GM19467 (cell line): ENCODE data around the gene TSPAN17.
"Not testable (repeated sequence)": the region's sequence is repeated elsewhere in the genome, so short reads cannot be mapped to it uniquely, and the experiment has no call there.

Experiments
- ATAC-seq: cut with Tn5 transposase; IDR thresholded peaks from one replicate; pipeline ENCODE4 v1.9.1; 2021; ENCODE audit warnings: mild to moderate bottlenecking, moderate library complexity; ENCODE audit not compliant: unreplicated experiment

The TSPAN17 gene

GRCh38 chr5:176647030-176647842 lies at the start of gene TSPAN17:
TSPAN17 (plus strand) TSS chr5:176647484; CDS start chr5:176647616, 132 bp downstream.
- ATAC-seq = peak; percentile 97

GRCh38 chr5:176599749-176600430 lies 47.4 kb upstream of the TSPAN17 start:
- ATAC-seq = not testable (repeated sequence)

- no peak for ATAC-seq
These were observed 45.3 kb upstream of the TSPAN17 start for GRCh38 chr5:176601901-176602482.

- no peak for ATAC-seq
These were observed 44.2 kb upstream of the TSPAN17 start for GRCh38 chr5:176603091-176603490.

GRCh38 chr5:176606032-176606431 lies 41.3 kb upstream of the TSPAN17 start:
- ATAC-seq = no peak

GRCh38 chr5:176606875-176607274 lies 40.4 kb upstream of the TSPAN17 start:
- ATAC-seq = no peak

- ATAC-seq = no peak
These were observed 39.1 kb upstream of the TSPAN17 start for GRCh38 chr5:176608142-176608705.

GRCh38 chr5:176608937-176609723 lies 38.2 kb upstream of the TSPAN17 start:
- ATAC-seq = peak; percentile 36

GRCh38 chr5:176609724-176610434 lies 37.4 kb upstream of the TSPAN17 start, which contains the start of gene GPRIN1:
GPRIN1 (minus strand) TSS chr5:176610156; CDS start chr5:176599834, 10,322 bp downstream.
- ATAC-seq = peak; percentile 63

GRCh38 chr5:176610435-176610773 lies 36.9 kb upstream of the TSPAN17 start:
- peak; percentile 2 for ATAC-seq

- ATAC-seq = no peak
These were observed 35.8 kb upstream of the TSPAN17 start for GRCh38 chr5:176611435-176611834.

GRCh38 chr5:176612008-176612407 lies 35.3 kb upstream of the TSPAN17 start:
- no peak for ATAC-seq

GRCh38 chr5:176612855-176613254 lies 34.4 kb upstream of the TSPAN17 start:
- no peak for ATAC-seq

GRCh38 chr5:176614805-176615478 lies 32.3 kb upstream of the TSPAN17 start:
- no peak for ATAC-seq

- no peak for ATAC-seq
These were observed 30.8 kb upstream of the TSPAN17 start for GRCh38 chr5:176616511-176616910.

GRCh38 chr5:176618783-176619182 lies 28.5 kb upstream of the TSPAN17 start:
- ATAC-seq = no peak

GRCh38 chr5:176619203-176619568 lies 28.1 kb upstream of the TSPAN17 start:
- peak; percentile 61 for ATAC-seq

- ATAC-seq = no peak
These were observed 27.5 kb upstream of the TSPAN17 start for GRCh38 chr5:176619569-176620332.
